K562 (cell line): ENCODE results near the gene GPR4. TPM values are rescaled to one million over a fixed set of nuclear protein-coding genes. Genes with fewer than 3 reads are reported as not detected.
A peak's percentile ranks its signal among the peaks of the same experiment; 100 is the strongest.

ENCODE experiments used
- ATAC-seq: fragments of 200-7000 bp; cut with Tn5 transposase; 3 replicates; pipeline ENCODE4 v1.9.1; 2020; ENCODE audit warnings: moderate library complexity
- BruUV-seq: library from RNA; stranded (reverse); fragments of 400-500 nt; replicated peaks from 2 replicates; lab custom pipeline; 2021; lab: Mats Ljungman, UMichigan
- CTCF ChIA-PET: fragments of 300-600 bp; formaldehyde crosslinking; extraction: SDS; loops from one replicate; lab custom pipeline; 2021; ENCODE audit warnings: low intra/inter-chr PET ratio; lab: Yijun Ruan, JAX
- POLR2A ChIA-PET: fragments of 300-600, 350-650 bp; sonication (Branson Sonifier 250); formaldehyde crosslinking; extraction: SDS; loops from one replicate; lab custom pipeline; 2021; ENCODE audit warnings: antibody characterized with exemption, inconsistent platforms; lab: Yijun Ruan, JAX
- DNase-seq, 4 experiments: peaks; one replicate each; pipeline versions ENCODE4 v3.0.0 to v3.0.0-alpha.2; 2011 to 2018; ENCODE audit warnings: low spot score in 3 of 4, mixed read lengths in 3 of 4; ENCODE audit errors: extremely low read depth in 1 of 4
- FAIRE-seq: peaks from 2 replicates; lab custom pipeline; 2011; peaks lifted over from hg19 to GRCh38; lab: Jason Lieb, UNC
- H2AFZ ChIP-seq: 2 replicates; pipeline ENCODE4 v1.6.0; 2011; ENCODE audit warnings: low read depth, low read length, control low read depth, inconsistent platforms
- H3K27ac ChIP-seq: fragments of 200-600 bp; 3 replicates; pipeline ENCODE4 v1.8.0; 2011; ENCODE audit warnings: low read depth, mild to moderate bottlenecking, control low read depth, inconsistent platforms, low read length, moderate library complexity, mixed read lengths; ENCODE audit errors: extremely low read depth
- H3K27me3 ChIP-seq, 2 experiments: fragments of 300-600 bp in 1 of 2; 2 replicates in 1 of 2; 3 replicates in 1 of 2; pipeline versions ENCODE4 v1.6.0 to v1.8.0; 2011; ENCODE audit warnings: inconsistent platforms in 2 of 2, low read length in 2 of 2, mild to moderate bottlenecking in 1 of 2, mixed read lengths in 1 of 2, moderate library complexity in 1 of 2; ENCODE audit not compliant: control insufficient read depth in 2 of 2, insufficient read depth in 2 of 2
- H3K36me3 ChIP-seq: fragments of 300-600 bp; 3 replicates; pipeline ENCODE4 v1.8.0; 2011; ENCODE audit warnings: mild to moderate bottlenecking, low read length, inconsistent platforms; ENCODE audit not compliant: control insufficient read depth, insufficient read depth
- H3K4me1 ChIP-seq, 2 experiments: fragments of 200-600 bp in 1 of 2; replicated peaks in 1 of 2; 2 replicates in 1 of 2; 3 replicates in 1 of 2; pipeline versions ENCODE4 v1.5.1 to v1.8.0; 2011; ENCODE audit warnings: inconsistent platforms in 2 of 2, low read length in 2 of 2, mild to moderate bottlenecking in 1 of 2, mixed read lengths in 1 of 2, moderate library complexity in 1 of 2; ENCODE audit not compliant: control insufficient read depth in 2 of 2, insufficient read depth in 2 of 2
- H3K4me2 ChIP-seq: 2 replicates; pipeline ENCODE4 v1.6.1; 2011; ENCODE audit warnings: low read length, control low read depth, inconsistent platforms, mixed read lengths; ENCODE audit not compliant: insufficient read depth
- H3K4me3 ChIP-seq: fragments of 200-600 bp; sonication (generic), shearing (Covaris generic); 2 replicates; pipeline ENCODE4 v1.5.1; 2016; ENCODE audit warnings: control low read depth, inconsistent platforms
- H3K79me2 ChIP-seq: fragments of 200-600 bp; 3 replicates; pipeline ENCODE4 v1.8.0; 2011; ENCODE audit warnings: low read length, inconsistent platforms; ENCODE audit not compliant: control insufficient read depth, insufficient read depth
- H3K9ac ChIP-seq, 2 experiments: 2 replicates each; pipeline versions ENCODE4 v1.6.0 to v1.6.1; 2011; ENCODE audit warnings: low read depth in 2 of 2, low read length in 2 of 2, control low read depth in 1 of 2, inconsistent platforms in 1 of 2, mild to moderate bottlenecking in 1 of 2, mixed read lengths in 1 of 2; ENCODE audit not compliant: insufficient read depth in 1 of 2
- H3K9me1 ChIP-seq: one replicate; pipeline ENCODE4 v1.6.0; 2011; ENCODE audit warnings: inconsistent platforms, mild to moderate bottlenecking, low read length, moderate library complexity; ENCODE audit not compliant: control insufficient read depth, insufficient read depth
- H3K9me3 ChIP-seq: replicated peaks from 2 replicates; pipeline ENCODE4 v1.5.1; 2011; ENCODE audit warnings: low read depth, low read length, inconsistent platforms; ENCODE audit not compliant: control insufficient read depth, insufficient read depth
- H4K20me1 ChIP-seq: replicated peaks from 2 replicates; pipeline ENCODE4 v1.6.1; 2011; ENCODE audit warnings: low read length, inconsistent platforms, mixed read lengths; ENCODE audit not compliant: control insufficient read depth, insufficient read depth
- CBFA2T3 ChIP-seq: fragments of 450-650 bp; IDR thresholded peaks from 2 replicates; pipeline ENCODE4 v1.6.1; 2017
- KLF1 ChIP-seq: fragments of 450-650 bp; IDR thresholded peaks from 2 replicates; pipeline ENCODE4 v1.6.1; 2016; ENCODE audit warnings: missing genetic modification characterization, missing compliant biosample characterization
- MLLT1 ChIP-seq, 2 experiments: fragments of 450-650 bp; IDR thresholded peaks; 2 replicates each; pipeline ENCODE4 v1.6.1; 2016
- PKNOX1 ChIP-seq: fragments of 450-650 bp; IDR thresholded peaks from 2 replicates; pipeline ENCODE4 v1.6.1; 2016
- POLR2G ChIP-seq: fragments of 200-400 bp; formaldehyde crosslinking; IDR thresholded peaks from 2 replicates; pipeline ENCODE4 v1.6.1; 2017; ENCODE audit warnings: low read depth, mild to moderate bottlenecking, antibody characterized with exemption, low read length, moderate library complexity
- TARDBP ChIP-seq: fragments of 450-650 bp; IDR thresholded peaks from 2 replicates; pipeline ENCODE4 v1.6.1; 2016
- USF1 ChIP-seq: sonication (generic); formaldehyde crosslinking; IDR thresholded peaks from 2 replicates; pipeline ENCODE4 v1.9.0; 2022; ENCODE audit warnings: mild to moderate bottlenecking, missing genetic modification reagents
- WGBS: fragments of 100-300 bp; shearing (Covaris generic); methylation state at CpG from one replicate; pipeline ENCODE4 v1.1.6; 2016; ENCODE audit warnings: low coverage, mixed read lengths; ENCODE audit not compliant: insufficient coverage; ENCODE audit errors: missing lambda C conversion rate; 5-methylcytosine and 5-hydroxymethylcytosine counted together
- in situ Hi-C: fragments of 300-500 bp; cut with MboI; formaldehyde crosslinking; loops from 4 replicates; pipeline ENCODE4 v1.15.0; 2018; ENCODE audit warnings: inconsistent platforms, mixed read lengths
- intact Hi-C: fragments of 100-400 bp; cut with micrococcal nuclease; formaldehyde crosslinking; loops from 2 replicates; pipeline ENCODE4 v1.14.2; 2022
- polyA plus RNA-seq, 8 experiments: library from polyadenylated mRNA; depleted of rRNA in 4 of 8; stranded (reverse) in 5 of 8; unstranded in 3 of 8; fragments of >200 nt; fragmentation: Nextera tagmentation in 2 of 8; fragmentation: Illumina TruSeq in 1 of 8; extraction: Ambion mirVana in 2 of 8; extraction: Trizol in 1 of 8; gene quantifications; 2 replicates each; pipeline versions ENCODE4 v1.2.1 to v1.2.3, GENCODE V29; 2011 to 2014; ENCODE audit warnings: inconsistent platforms in 1 of 8, missing spikeins in 1 of 8
- total RNA-seq, 7 experiments: library from RNA; depleted of rRNA in 6 of 7; stranded (reverse); fragments of >200 nt in 6 of 7; fragmentation: Illumina TruSeq in 2 of 7; extraction: Trizol in 2 of 7; gene quantifications; 2 replicates each; pipeline versions ENCODE4 v1.2.1 to v1.2.3, GENCODE V29; 2011 to 2021; ENCODE audit warnings: low replicate concordance in 1 of 7

GPR4 gene
- total and polyA plus RNA-seq, 9 of the 15 experiments (the other 6 are each of a cell fraction or from before 2014, with no cell fraction given): 0.03 to 0.09 (median 0.04) TPM; not detected in 5

GRCh38 chr19:45636902-45637301 is 34.9 kb upstream of the GPR4 start:
- H3K4me1 ChIP-seq: peaks cover 29 to 60% of the 10 kb centered on the region in 2 experiments
- intact Hi-C loops: no loop called here
- CTCF ChIA-PET: no interaction called here
- H3K27ac ChIP-seq: no peak overlapping the region
- peak in 1 of 4 experiments; percentile 3 for DNase-seq
- H3K4me2 ChIP-seq: no peak overlapping the region
- no peak for FAIRE-seq
- TF ChIP-seq MLLT1 (IDR thresholded peaks at IDR 0.05) (no peak), CBFA2T3 (no peak), KLF1 (tag) (no peak), TARDBP (no peak), POLR2G (no peak), USF1 (no peak), PKNOX1 (no peak)
- TF ChIP-seq, all 486 proteins: peak for 0
- Histone ChIP-seq H3K36me3 (peaks cover 7% of the 10 kb centered on the region; the same call in 1 of the 3 replicates), H3K27me3 (no peaks in the 10 kb centered on the region; a peak in 1 of 5 replicates), H3K9me1 (no peaks in the 10 kb centered on the region), H2AFZ (no peak overlapping the region), H4K20me1 (no peaks in the 10 kb centered on the region; the same call in 1 of the 2 replicates), H3K9ac (peak overlapping the region in 1 of 2 experiments; percentile 24; a peak in 1 of 4 replicates), H3K9me3 (no peaks in the 10 kb centered on the region), H3K4me3 (no peak overlapping the region), H3K79me2 (peaks cover 17% of the 10 kb centered on the region)
- POLR2A ChIA-PET: interaction anchor here (0.7 kb wide), 1 partner anchor 8 kb away, joined by 3 read pairs; no protein-coding TSS in a partner anchor
- 67% methylated on average over 2 of the region's 2 CpGs for WGBS
- in situ Hi-C loops: no loop called here
- BruUV-seq: TSS peak; percentile 38
- no peak for ATAC-seq
